HCT116 (cell line): ENCODE measurements around the gene CORO2A. TPM values are rescaled to one million over a fixed set of nuclear protein-coding genes. Genes with fewer than 3 reads are reported as not detected.

Experiments used
- ATAC-seq: fragments of 200-7000 bp; cut with Tn5 transposase; 2 replicates; pipeline ENCODE4 v1.9.1; 2020; ENCODE audit warnings: mild to moderate bottlenecking, moderate library complexity
- BruUV-seq: library from RNA; stranded (reverse); fragments of 400-500 nt; replicated peaks from 2 replicates; lab custom pipeline; 2021; lab: Mats Ljungman, UMichigan
- CTCF ChIA-PET: fragments of 300-600 bp; sonication (Branson Sonifier 250); formaldehyde crosslinking; loops from one replicate; lab custom pipeline; 2021; ENCODE audit warnings: antibody characterized with exemption; lab: Charles Lee
- POLR2A ChIA-PET: fragments of 300-600, 350-600 bp; sonication (Branson Sonifier 250); formaldehyde crosslinking; loops from one replicate; lab custom pipeline; 2021; ENCODE audit warnings: antibody characterized with exemption; lab: Charles Lee
- RAD21 ChIA-PET, 2 experiments: fragments of 300-600 bp; sonication (Branson Sonifier 250); formaldehyde crosslinking; loops; one replicate each; lab custom pipeline; 2023; ENCODE audit warnings: low total read pairs in 2 of 2; ENCODE audit not compliant: uncharacterized antibody in 2 of 2, unreplicated experiment in 2 of 2, low non-redundant PET in 1 of 2; lab: Charles Lee
- DNase-seq: peaks from one replicate; pipeline ENCODE4 v3.0.0-alpha.2; 2010; ENCODE audit warnings: low read depth, low spot score
- H2AFZ ChIP-seq: fragments of 200-600 bp; shearing (Covaris generic), sonication (generic); 2 replicates; pipeline ENCODE4 v1.6.1; 2017; ENCODE audit warnings: low read depth, mixed run types, mixed read lengths, antibody characterized with exemption, low read length; ENCODE audit not compliant: poor library complexity, severe bottlenecking
- H3K27ac ChIP-seq: 2 replicates; pipeline ENCODE4 v1.5.1; 2012; ENCODE audit warnings: low read depth, low read length
- H3K27me3 ChIP-seq: fragments of 200-600 bp; sonication (generic); 2 replicates; pipeline ENCODE4 v1.6.1; 2016; ENCODE audit warnings: mixed run types, low read length, mixed read lengths; ENCODE audit not compliant: insufficient read depth
- H3K36me3 ChIP-seq, 2 experiments: fragments of 200-500 bp in 1 of 2; fragments of 200-600 bp in 1 of 2; sonication (Bioruptor generic) in 1 of 2; sonication (generic) in 1 of 2; 2 replicates each; pipeline versions ENCODE4 v1.5.1 to v1.6.1; 2014 to 2016; ENCODE audit warnings: low read length in 2 of 2, inconsistent platforms in 1 of 2, mixed read lengths in 1 of 2, mixed run types in 1 of 2; ENCODE audit not compliant: insufficient read depth in 2 of 2, control insufficient read depth in 1 of 2
- H3K4me1 ChIP-seq, 2 experiments: fragments of 200-600 bp in 1 of 2; sonication (generic) in 1 of 2; 2 replicates each; pipeline versions ENCODE4 v1.5.1 to v1.6.1; 2012 to 2017; ENCODE audit warnings: low read length in 2 of 2, inconsistent platforms in 1 of 2, mild to moderate bottlenecking in 1 of 2, mixed read lengths in 1 of 2, mixed run types in 1 of 2, moderate library complexity in 1 of 2; ENCODE audit not compliant: insufficient read depth in 2 of 2, control insufficient read depth in 1 of 2
- H3K4me2 ChIP-seq: fragments of 200-600 bp; sonication (generic); 2 replicates; pipeline ENCODE4 v1.6.1; 2017; ENCODE audit warnings: mixed run types, low read length, mixed read lengths
- H3K4me3 ChIP-seq, 2 experiments: fragments of 200-600 bp in 1 of 2; sonication (generic) in 1 of 2; replicated peaks in 1 of 2; 2 replicates each; pipeline ENCODE4 v1.5.1; 2011 to 2016; ENCODE audit warnings: low read length in 2 of 2, control low read depth in 1 of 2, low read depth in 1 of 2, mild to moderate bottlenecking in 1 of 2, mixed read lengths in 1 of 2, mixed run types in 1 of 2
- H3K79me2 ChIP-seq: fragments of 200-600 bp; sonication (generic); 2 replicates; pipeline ENCODE4 v1.6.1; 2017; ENCODE audit warnings: mild to moderate bottlenecking, mixed run types, low read length, moderate library complexity, mixed read lengths; ENCODE audit not compliant: insufficient read depth
- H3K9ac ChIP-seq: fragments of 200-600 bp; sonication (generic); 2 replicates; pipeline ENCODE4 v1.6.1; 2016; ENCODE audit warnings: low read length, mixed read lengths
- H3K9me2 ChIP-seq: fragments of 200-600 bp; sonication (generic), shearing (Covaris generic); 2 replicates; pipeline ENCODE4 v1.6.1; 2017; ENCODE audit warnings: mixed run types, mild to moderate bottlenecking, moderate library complexity; ENCODE audit not compliant: insufficient read depth
- H3K9me3 ChIP-seq, 2 experiments: fragments of 200-500 bp in 1 of 2; fragments of 200-600 bp in 1 of 2; sonication (Bioruptor generic) in 1 of 2; sonication (generic) in 1 of 2; 2 replicates each; pipeline ENCODE4 v1.6.1; 2014 to 2017; ENCODE audit warnings: low read length in 2 of 2, mixed read lengths in 2 of 2, inconsistent platforms in 1 of 2, low read depth in 1 of 2, mild to moderate bottlenecking in 1 of 2, mixed run types in 1 of 2, moderate library complexity in 1 of 2; ENCODE audit not compliant: control insufficient read depth in 1 of 2, insufficient read depth in 1 of 2
- H4K20me1 ChIP-seq: fragments of 200-600 bp; sonication (generic), shearing (Covaris generic); 2 replicates; pipeline ENCODE4 v1.6.1; 2017; ENCODE audit warnings: mixed run types, mild to moderate bottlenecking, moderate library complexity; ENCODE audit not compliant: insufficient read depth
- CBX3 ChIP-seq: IDR thresholded peaks from 2 replicates; pipeline ENCODE4 v1.6.1; 2012; ENCODE audit warnings: low read depth
- CTCF ChIP-seq, 3 experiments: fragments of 200-600 bp in 1 of 3; sonication (generic) in 1 of 3; IDR thresholded peaks in 2 of 3; conservative IDR thresholded peaks in 1 of 3; 2 replicates each; pipeline ENCODE4 v1.5.1; 2012 to 2017; ENCODE audit warnings: low read depth in 2 of 3, low read length in 2 of 3, antibody characterized with exemption in 1 of 3, borderline replicate concordance in 1 of 3, control low read depth in 1 of 3, mild to moderate bottlenecking in 1 of 3, mixed read lengths in 1 of 3, mixed run types in 1 of 3, moderate library complexity in 1 of 3; ENCODE audit not compliant: insufficient read depth in 1 of 3
- EZH2phosphoT487 ChIP-seq: fragments of 200-600 bp; IDR thresholded peaks from 2 replicates; pipeline ENCODE4 v1.6.1; 2018; ENCODE audit warnings: antibody characterized with exemption, borderline replicate concordance
- FOSL1 ChIP-seq: IDR thresholded peaks from 2 replicates; pipeline ENCODE4 v1.6.1; 2012; ENCODE audit warnings: low read depth
- POLR2AphosphoS5 ChIP-seq: IDR thresholded peaks from 2 replicates; pipeline ENCODE4 v1.6.1; 2011; ENCODE audit warnings: mild to moderate bottlenecking, low read depth, low read length, moderate library complexity
- RAD21 ChIP-seq: IDR thresholded peaks from 2 replicates; pipeline ENCODE4 v1.6.1; 2012; ENCODE audit warnings: low read depth, mild to moderate bottlenecking
- REST ChIP-seq: IDR thresholded peaks from 2 replicates; pipeline ENCODE4 v1.6.1; 2012; ENCODE audit warnings: low read depth
- SIN3A ChIP-seq: IDR thresholded peaks from 2 replicates; pipeline ENCODE4 v1.6.1; 2012; ENCODE audit warnings: low read depth
- SRF ChIP-seq: IDR thresholded peaks from 2 replicates; pipeline ENCODE4 v1.6.1; 2012; ENCODE audit warnings: low read depth
- TCF7L2 ChIP-seq: IDR thresholded peaks from 2 replicates; pipeline ENCODE4 v1.7.0; 2011; ENCODE audit warnings: borderline replicate concordance, inconsistent platforms; ENCODE audit not compliant: insufficient read depth, insufficient read length; ENCODE audit errors: extremely low read depth
- YY1 ChIP-seq: IDR thresholded peaks from 2 replicates; pipeline ENCODE4 v1.6.1; 2011; ENCODE audit warnings: low read length, low read depth, moderate library complexity, mild to moderate bottlenecking; ENCODE audit not compliant: insufficient replicate concordance; ENCODE audit errors: extremely low read depth
- ZFX ChIP-seq: fragments of 450-650 bp; IDR thresholded peaks from 2 replicates; pipeline ENCODE4 v1.6.1; 2017
- intact Hi-C: fragments of 100-400 bp; cut with micrococcal nuclease; formaldehyde crosslinking; loops from 2 replicates; pipeline ENCODE4 v1.10.0; 2022
- total RNA-seq: library from RNA; stranded (reverse); gene quantifications from one replicate; pipeline ENCODE4 v1.2.1, GENCODE V29; 2021; ENCODE audit not compliant: unreplicated experiment

The CORO2A gene
- total RNA-seq, 1 experiment from 2014 or later, result 5.7 TPM

GRCh38 chr9:98226516-98226915 is 34.1 kb upstream of the CORO2A start:
- ChIA-PET POLR2A (no interaction called here), CTCF (interaction anchor here (0.6 kb wide), 1 partner anchor 107 kb away, joined by 7 read pairs; no protein-coding TSS in a partner anchor), RAD21 (no interaction called here)
- Histone ChIP-seq H3K79me2 (no peaks in the 10 kb centered on the region), H3K4me3 (no peak overlapping the region), H2AFZ (no peak overlapping the region), H4K20me1 (no peaks in the 10 kb centered on the region), H3K4me2 (no peak overlapping the region), H3K4me1 (peaks cover 29 to 42% of the 10 kb centered on the region in 2 experiments), H3K9ac (no peak overlapping the region), H3K27ac (no peak overlapping the region), H3K9me2 (no peaks in the 10 kb centered on the region), H3K36me3 (peaks cover 2 to 14% of the 10 kb centered on the region in 2 experiments; a peak in 1 of 4 replicates), H3K9me3 (no peaks in the 10 kb centered on the region), H3K27me3 (no peaks in the 10 kb centered on the region)
- no TSS peak for BruUV-seq
- ATAC-seq (no peak), DNase-seq (no peak)
- intact Hi-C loops, result no loop called here
- TF ChIP-seq FOSL1, result no peak
- TF ChIP-seq REST, result no peak
- no peak for TF ChIP-seq SRF
- no peak for TF ChIP-seq CBX3
- TF ChIP-seq POLR2AphosphoS5, result no peak
- no peak for TF ChIP-seq CTCF (IDR thresholded peaks at IDR 0.05 in 2 of 3, conservative IDR thresholded peaks at IDR 0.05 in 1 of 3; ENCODE audit: borderline replicate concordance in 1 of 3, insufficient read depth in 1 of 3, low read depth in 2 of 3, low read length in 2 of 3)
- no peak for TF ChIP-seq YY1
- TF ChIP-seq ZFX, result no peak
- no peak for TF ChIP-seq TCF7L2
- TF ChIP-seq EZH2phosphoT487, result no peak
- TF ChIP-seq RAD21, result no peak
- TF ChIP-seq SIN3A, result no peak
